T-helper 22 cell (primary cell): ENCODE results near the gene TM4SF4.
"Not testable (repeated sequence)": the region's sequence is repeated elsewhere in the genome, so short reads cannot be mapped to it uniquely, and the experiment has no call there.

ENCODE experiments used
- DNase-seq: peaks from one replicate; pipeline ENCODE4 v3.0.0-alpha.2; 2020; ENCODE audit warnings: low read depth

Gene TM4SF4

GRCh38 chr3:149474250-149474817 is at the start of gene TM4SF4:
TSS of gene TM4SF4 (plus strand) at chr3:149474697. CDS start at chr3:149474878, 181 bp downstream.
- DNase-seq = no peak

GRCh38 chr3:149424918-149425317 is 49.6 kb upstream of the TM4SF4 start:
- no peak for DNase-seq

GRCh38 chr3:149426325-149426724 is 48.2 kb upstream of the TM4SF4 start:
- no peak for DNase-seq

GRCh38 chr3:149428087-149428486 is 46.4 kb upstream of the TM4SF4 start:
- no peak for DNase-seq

- DNase-seq = no peak
Observed at GRCh38 chr3:149430216-149430615, 44.3 kb upstream of the TM4SF4 start.

GRCh38 chr3:149432149-149432548 is 42.3 kb upstream of the TM4SF4 start:
- DNase-seq = no peak

- no peak for DNase-seq
Observed at GRCh38 chr3:149435996-149436885, 38.3 kb upstream of the TM4SF4 start.

- no peak for DNase-seq
Observed at GRCh38 chr3:149437286-149437685, 37.2 kb upstream of the TM4SF4 start.

GRCh38 chr3:149437710-149438109 is 36.8 kb upstream of the TM4SF4 start:
- DNase-seq = no peak

- no peak for DNase-seq
Observed at GRCh38 chr3:149438981-149439380, 35.5 kb upstream of the TM4SF4 start.

GRCh38 chr3:149441642-149442041 is 32.9 kb upstream of the TM4SF4 start:
- DNase-seq = no peak

- no peak for DNase-seq
Observed at GRCh38 chr3:149442043-149442442, 32.5 kb upstream of the TM4SF4 start.

- DNase-seq = no peak
Observed at GRCh38 chr3:149442851-149443544, 31.5 kb upstream of the TM4SF4 start.

GRCh38 chr3:149443545-149443912 is 31.0 kb upstream of the TM4SF4 start:
- DNase-seq = no peak

- DNase-seq = not testable (repeated sequence)
Observed at GRCh38 chr3:149444867-149445266, 29.6 kb upstream of the TM4SF4 start.

- no peak for DNase-seq
Observed at GRCh38 chr3:149448331-149448831, 26.1 kb upstream of the TM4SF4 start.

GRCh38 chr3:149449182-149449581 is 25.3 kb upstream of the TM4SF4 start:
- DNase-seq = no peak

- no peak for DNase-seq
Observed at GRCh38 chr3:149449799-149450198, 24.7 kb upstream of the TM4SF4 start.

GRCh38 chr3:149450281-149450680 is 24.2 kb upstream of the TM4SF4 start:
- DNase-seq = no peak

GRCh38 chr3:149452036-149452435 is 22.5 kb upstream of the TM4SF4 start:
- DNase-seq = no peak

GRCh38 chr3:149453140-149453805 is 21.2 kb upstream of the TM4SF4 start:
- no peak for DNase-seq

GRCh38 chr3:149454746-149455145 is 19.8 kb upstream of the TM4SF4 start:
- no peak for DNase-seq
